ENCODE results near the gene PDXP. TPM values are rescaled to one million over a fixed set of nuclear protein-coding genes. Genes with fewer than 3 reads are reported as not detected.

PDXP gene
- total and polyA plus RNA-seq, 2 of the 13 experiments (the other 11 are each of a cell fraction or from before 2014, with no cell fraction given) = 58.2 to 70.6 TPM

- TF ChIP-seq NFATC3 (CRISPR knock-in tag; IDR thresholded peaks at IDR 0.05) (no peak), HCFC1 (IDR thresholded peaks at IDR 0.05; ENCODE audit: low read depth, low read length) (no peak), MIXL1 (CRISPR knock-in tag; IDR thresholded peaks at IDR 0.05) (no peak), FOSL2 (CRISPR knock-in tag; IDR thresholded peaks at IDR 0.05) (no peak), MLXIP (CRISPR knock-in tag; IDR thresholded peaks at IDR 0.05; ENCODE audit: borderline replicate concordance) (no peak), TAF1 (CRISPR knock-in tag; IDR thresholded peaks at IDR 0.05) (no peak), JDP2 (CRISPR knock-in tag; IDR thresholded peaks at IDR 0.05; ENCODE audit: borderline replicate concordance) (no peak), GTF2F1 (IDR thresholded peaks at IDR 0.05; ENCODE audit: low read length) (no peak), ZC3H4 (CRISPR knock-in tag; IDR thresholded peaks at IDR 0.05; ENCODE audit: borderline replicate concordance) (no peak), MXD3 (CRISPR knock-in tag; IDR thresholded peaks at IDR 0.05) (no peak), RAD51 (IDR thresholded peaks at IDR 0.05; ENCODE audit: borderline replicate concordance) (no peak), RBAK (CRISPR knock-in tag; IDR thresholded peaks at IDR 0.05) (no peak), ZFP62 (CRISPR knock-in tag; IDR thresholded peaks at IDR 0.05) (no peak), ZNF362 (CRISPR knock-in tag; IDR thresholded peaks at IDR 0.05; ENCODE audit: borderline replicate concordance) (no peak), GATAD1 (CRISPR knock-in tag; IDR thresholded peaks at IDR 0.05) (no peak), MED13 (CRISPR knock-in tag; IDR thresholded peaks at IDR 0.05) (no peak), SMAD1 (CRISPR knock-in tag; IDR thresholded peaks at IDR 0.05; ENCODE audit: borderline replicate concordance, low read depth) (no peak), PRDM4 (CRISPR knock-in tag; IDR thresholded peaks at IDR 0.05; ENCODE audit: borderline replicate concordance) (no peak), MTF2 (CRISPR knock-in tag; IDR thresholded peaks at IDR 0.05; ENCODE audit: borderline replicate concordance) (no peak), EP300 (IDR thresholded peaks at IDR 0.05; ENCODE audit: low read depth in 2 of 2, low read length in 2 of 2) (no peak), EP300 (CRISPR knock-in tag; IDR thresholded peaks at IDR 0.05; ENCODE audit: borderline replicate concordance) (no peak), MATR3 (CRISPR knock-in tag; IDR thresholded peaks at IDR 0.05) (no peak), ZBTB39 (CRISPR knock-in tag; IDR thresholded peaks at IDR 0.05) (no peak)
Measured at GRCh38 chr22:37639070-37639760, 19.3 kb upstream of the PDXP start, which contains the start of gene SH3BP1 (continued).

All from HepG2 (cell line).